NCI-H2107 (cell line): ENCODE measurements around the gene DPM3.
"Not testable (repeated sequence)": the region's sequence is repeated elsewhere in the genome, so short reads cannot be mapped to it uniquely, and the experiment has no call there.

Experiments used
- DNase-seq: peaks from one replicate; lab custom pipeline; 2025; lab: John Stamatoyannopoulos, UW

Gene DPM3

GRCh38 chr1:155158991-155159390 lies 18.7 kb upstream of the DPM3 start:
- DNase-seq = no peak

- DNase-seq = not testable (repeated sequence)
Measured at GRCh38 chr1:155155996-155156643, 15.8 kb upstream of the DPM3 start.

- DNase-seq = no peak
Measured at GRCh38 chr1:155145491-155145890, 5.2 kb upstream of the DPM3 start.

- no peak for DNase-seq
Measured at GRCh38 chr1:155141749-155142148, 1.4 kb upstream of the DPM3 start.

- no peak for DNase-seq
Measured at GRCh38 chr1:155140630-155140953, 261 bp upstream of the DPM3 start.

GRCh38 chr1:155137154-155137949 lies 3.0 kb downstream of the DPM3 start:
- no peak for DNase-seq

GRCh38 chr1:155136748-155137147 lies 3.6 kb downstream of the DPM3 start:
- no peak for DNase-seq

GRCh38 chr1:155135415-155136028 lies 4.8 kb downstream of the DPM3 start, which contains the start of gene SLC50A1:
Gene SLC50A1, plus strand, starts transcription at chr1:155135852. Its CDS starts 60 bp downstream, at chr1:155135912.
- DNase-seq = peak; percentile 94

- DNase-seq = peak; percentile 45
Measured at GRCh38 chr1:155134880-155135414, 5.4 kb downstream of the DPM3 start.

GRCh38 chr1:155134322-155134721 lies 6.0 kb downstream of the DPM3 start:
- DNase-seq = no peak

GRCh38 chr1:155133799-155134281 lies 6.5 kb downstream of the DPM3 start:
- DNase-seq = no peak

GRCh38 chr1:155131856-155132255 lies 8.5 kb downstream of the DPM3 start:
- no peak for DNase-seq

- DNase-seq = no peak
Measured at GRCh38 chr1:155131285-155131684, 9.0 kb downstream of the DPM3 start.

- DNase-seq = no peak
Measured at GRCh38 chr1:155130272-155131006, 9.9 kb downstream of the DPM3 start.

- DNase-seq = no peak
Measured at GRCh38 chr1:155128755-155129473, 11.4 kb downstream of the DPM3 start.

- no peak for DNase-seq
Measured at GRCh38 chr1:155127967-155128754, 12.2 kb downstream of the DPM3 start.

GRCh38 chr1:155127105-155127966 lies 13.0 kb downstream of the DPM3 start, which contains the start of gene EFNA1:
Gene EFNA1, plus strand, starts transcription at chr1:155127876. Its CDS starts 102 bp downstream, at chr1:155127978.
- DNase-seq = no peak

- no peak for DNase-seq
Measured at GRCh38 chr1:155126556-155127104, 13.7 kb downstream of the DPM3 start.

GRCh38 chr1:155125946-155126555 lies 14.3 kb downstream of the DPM3 start:
- DNase-seq = no peak
